NCI-H446 treated with DMSO at 0.1 percent for 48 hours (cell line): ENCODE data around the gene SIX3.

ENCODE experiments used
- DNase-seq: peaks from one replicate; lab custom pipeline; 2025; lab: John Stamatoyannopoulos, UW

Gene SIX3

GRCh38 chr2:44931198-44931780 lies 10.2 kb upstream of the SIX3 start:
- DNase-seq: no peak

DNA sequence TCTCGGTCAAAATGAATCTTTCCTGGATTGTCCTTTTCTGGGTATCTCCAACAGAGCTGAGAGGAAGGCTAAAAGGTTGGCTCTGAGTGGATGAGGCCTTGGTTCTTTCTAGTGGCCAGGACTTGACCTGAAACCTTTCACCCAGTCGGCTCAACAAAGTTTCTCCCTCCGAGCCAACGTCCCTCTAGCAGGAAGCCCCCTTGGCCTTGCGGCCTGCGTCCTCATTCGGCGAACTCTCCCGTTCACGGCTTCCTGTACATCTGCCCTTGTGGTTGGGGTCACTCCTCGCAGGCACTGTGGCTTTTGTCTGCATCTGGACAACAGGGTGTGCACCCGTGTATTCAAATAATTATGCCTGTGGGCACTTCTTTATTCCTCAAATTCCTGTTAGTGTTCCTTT lies 9.4 kb upstream of the SIX3 start:
- DNase-seq: no peak

DNA sequence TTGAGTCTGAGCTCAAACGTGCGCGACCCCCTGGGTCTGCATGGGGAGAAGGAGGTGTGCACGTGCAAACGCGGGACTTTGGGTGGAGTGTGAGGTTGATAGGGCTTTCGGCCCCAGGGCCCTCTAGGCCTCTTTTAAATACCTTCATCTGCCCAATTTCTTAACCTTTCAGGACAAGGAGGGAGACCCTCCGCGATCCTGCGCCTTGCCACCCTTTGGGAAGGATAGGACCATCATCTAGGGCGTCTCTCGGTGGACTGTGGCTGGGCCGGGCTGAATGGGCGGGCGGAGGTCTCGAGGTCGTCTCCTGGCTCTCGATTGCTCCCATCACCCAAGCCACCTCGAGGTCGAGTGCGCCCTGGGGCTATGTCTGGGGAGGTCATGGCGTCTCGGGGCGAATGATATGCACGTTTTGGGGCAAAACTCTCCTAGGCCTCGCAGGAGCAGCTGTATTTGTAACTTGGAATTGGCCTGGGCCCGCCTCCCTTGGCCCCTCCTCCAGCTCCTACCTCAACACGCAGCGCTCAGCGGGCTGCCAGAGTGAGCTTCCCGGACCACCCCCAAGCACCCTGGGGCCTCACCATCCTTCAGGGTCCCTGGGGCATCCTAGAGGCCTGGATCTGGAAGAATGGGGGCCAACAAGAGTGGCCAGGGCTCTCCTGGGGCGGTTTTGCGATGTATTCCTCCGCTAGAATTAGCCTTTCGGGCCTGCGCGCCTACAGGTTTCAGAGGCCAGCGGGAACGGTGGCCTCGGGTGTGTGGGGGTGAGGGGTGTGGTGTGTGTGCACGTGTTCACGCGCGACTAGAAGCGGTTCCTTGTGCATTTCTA lies 8.7 kb upstream of the SIX3 start:
- DNase-seq: no peak

DNA sequence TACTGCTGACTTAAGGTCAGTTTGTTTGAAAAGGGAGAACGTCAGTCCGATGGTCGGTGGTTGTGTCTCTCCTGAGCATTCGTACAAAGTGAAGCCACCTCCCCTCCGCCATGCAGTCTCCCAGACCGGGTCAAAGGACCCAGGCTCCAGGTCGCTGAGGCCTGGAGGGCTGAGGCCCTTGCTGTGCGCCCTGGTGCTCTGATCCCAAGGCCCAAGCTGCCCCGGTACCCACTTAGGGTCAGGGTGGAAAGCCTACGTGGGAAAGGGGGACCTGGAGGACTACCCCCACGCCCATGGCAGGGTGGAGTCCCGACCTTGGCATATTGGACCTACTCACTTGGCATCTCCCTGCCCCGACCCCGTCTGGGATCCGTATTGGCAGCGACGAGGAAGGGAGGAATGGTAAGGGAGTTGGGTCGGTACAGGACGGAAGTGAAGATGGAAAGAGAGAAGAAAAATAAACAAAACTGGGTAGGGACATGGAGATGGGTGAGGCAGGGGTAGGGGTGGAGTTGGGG lies 8.0 kb upstream of the SIX3 start:
- DNase-seq: no peak

GRCh38 chr2:44934038-44934982 lies 7.2 kb upstream of the SIX3 start:
- DNase-seq: no peak

- DNase-seq: no peak
Measured at GRCh38 chr2:44934983-44935728, 6.3 kb upstream of the SIX3 start.

GRCh38 chr2:44935729-44936098 lies 5.8 kb upstream of the SIX3 start:
- DNase-seq: no peak

- no peak for DNase-seq
Measured at GRCh38 chr2:44936275-44936674, 5.2 kb upstream of the SIX3 start.

DNA sequence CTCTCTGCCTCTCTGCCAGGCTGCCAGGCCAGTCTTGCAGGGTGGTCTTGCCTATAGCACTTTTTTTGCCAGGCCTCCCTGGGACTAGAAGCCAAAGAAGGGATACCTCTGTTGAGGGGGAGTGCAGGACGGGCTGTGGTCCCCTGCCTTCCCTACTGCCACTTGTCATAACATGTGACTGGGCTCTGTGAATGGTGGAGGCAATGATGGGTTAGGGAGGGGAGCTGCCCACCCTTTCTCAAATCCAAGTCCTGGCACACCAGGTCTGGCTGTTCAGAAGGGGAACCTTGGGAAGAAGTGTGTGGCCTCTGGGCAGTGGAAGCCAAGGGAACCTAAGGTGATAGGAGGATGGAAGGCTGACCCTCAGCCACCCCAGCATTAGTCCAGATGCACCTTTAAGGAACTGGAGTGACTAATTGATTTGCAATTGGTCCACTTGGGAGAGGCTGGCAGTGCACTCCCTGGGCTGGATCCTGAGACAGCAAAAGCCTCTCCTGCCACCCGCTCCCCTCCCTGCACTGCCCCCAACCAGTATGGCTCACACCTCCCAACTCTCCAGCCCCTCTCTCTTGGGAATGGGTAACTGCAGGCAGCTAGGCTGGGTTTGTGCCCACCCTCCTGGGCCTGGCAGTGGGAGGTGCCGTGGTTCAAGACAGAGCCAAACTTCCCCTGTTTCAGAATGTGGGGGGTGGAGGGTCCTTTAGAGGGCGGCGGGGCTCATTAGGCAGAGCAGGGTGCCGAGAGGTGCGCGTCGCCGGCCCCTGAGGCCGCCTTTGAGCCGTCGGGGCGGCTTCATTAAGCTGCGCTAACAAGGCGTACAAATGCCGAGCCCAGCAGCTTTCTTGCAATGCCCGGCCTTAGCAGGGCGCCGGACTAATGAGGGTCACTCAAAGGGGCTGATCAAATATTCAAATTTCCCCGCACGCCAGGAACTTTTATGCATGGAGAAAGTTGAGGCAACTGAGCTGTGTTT lies 4.5 kb upstream of the SIX3 start:
- DNase-seq: no peak

DNA sequence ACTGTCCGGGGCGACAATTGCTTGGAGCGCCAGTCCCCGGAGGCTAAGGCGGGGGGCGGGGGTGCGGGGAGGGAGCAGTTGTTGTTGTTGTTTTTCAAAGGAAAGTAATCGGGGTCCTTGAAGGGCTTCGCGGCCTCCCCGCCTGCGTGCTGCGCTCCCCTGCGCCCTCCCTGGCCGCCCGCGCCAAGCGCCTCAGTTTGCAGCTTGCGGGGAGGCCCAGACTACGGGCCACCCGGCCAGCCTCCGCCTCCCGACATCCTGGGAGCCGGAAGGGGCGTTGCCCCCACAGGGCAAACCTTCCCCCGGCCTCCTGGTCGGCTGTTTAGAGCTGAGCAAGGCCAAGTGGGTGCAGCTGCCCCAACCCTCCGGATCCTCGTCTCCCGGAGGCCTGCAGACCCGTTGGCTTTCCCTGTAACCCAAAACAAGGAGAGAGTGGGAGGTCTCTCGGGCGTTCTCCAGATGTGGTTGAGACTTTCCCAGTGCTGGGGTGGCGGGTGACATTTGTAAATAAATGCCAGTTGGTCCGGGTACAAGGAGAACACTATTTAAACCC lies 3.7 kb upstream of the SIX3 start:
- no peak for DNase-seq

- DNase-seq: no peak
Measured at GRCh38 chr2:44938287-44939105, 3.0 kb upstream of the SIX3 start.

- DNase-seq: no peak
Measured at GRCh38 chr2:44939106-44940048, 2.1 kb upstream of the SIX3 start.

DNA sequence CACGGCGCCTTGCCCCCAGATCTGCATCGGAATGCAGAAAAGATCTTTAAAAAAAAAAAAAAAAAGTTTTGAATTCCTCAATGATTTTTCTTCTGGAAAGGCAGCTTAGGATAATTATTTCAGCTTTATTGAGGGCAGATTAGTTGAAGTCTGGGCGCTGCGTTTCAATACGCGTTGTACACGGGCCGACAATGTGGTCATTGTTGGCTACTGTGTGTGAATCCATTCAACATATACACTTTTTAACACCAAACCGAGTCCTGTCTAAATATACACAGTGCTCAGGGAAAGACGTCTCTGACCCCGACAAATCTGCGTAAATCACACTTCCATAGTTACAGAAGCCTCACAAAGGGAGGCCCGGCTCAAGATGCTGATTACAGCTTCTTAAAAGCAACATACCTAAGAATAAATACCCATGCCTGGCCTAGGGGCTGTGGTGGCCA lies 1.4 kb upstream of the SIX3 start:
- no peak for DNase-seq

GRCh38 chr2:44940732-44941464 lies 604 bp upstream of the SIX3 start:
- DNase-seq: no peak

DNA sequence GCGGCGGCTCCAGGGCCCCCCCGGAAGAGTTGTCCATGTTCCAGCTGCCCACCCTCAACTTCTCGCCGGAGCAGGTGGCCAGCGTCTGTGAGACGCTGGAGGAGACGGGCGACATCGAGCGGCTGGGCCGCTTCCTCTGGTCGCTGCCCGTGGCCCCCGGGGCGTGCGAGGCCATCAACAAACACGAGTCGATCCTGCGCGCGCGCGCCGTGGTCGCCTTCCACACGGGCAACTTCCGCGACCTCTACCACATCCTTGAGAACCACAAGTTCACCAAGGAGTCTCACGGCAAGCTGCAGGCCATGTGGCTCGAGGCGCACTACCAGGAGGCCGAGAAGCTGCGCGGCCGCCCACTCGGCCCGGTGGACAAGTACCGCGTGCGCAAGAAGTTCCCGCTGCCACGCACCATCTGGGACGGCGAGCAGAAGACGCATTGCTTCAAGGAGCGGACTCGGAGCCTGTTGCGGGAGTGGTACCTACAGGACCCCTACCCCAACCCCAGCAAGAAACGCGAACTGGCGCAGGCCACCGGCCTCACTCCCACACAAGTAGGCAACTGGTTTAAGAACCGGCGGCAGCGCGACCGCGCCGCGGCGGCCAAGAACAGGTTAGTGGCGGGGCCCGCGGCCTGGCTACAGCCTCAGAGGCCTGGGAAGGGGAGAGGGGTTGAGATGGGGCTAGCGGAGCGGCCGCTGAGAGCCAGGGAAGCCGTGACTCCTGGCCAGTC lies 965 bp downstream of the SIX3 start:
- DNase-seq: no peak

DNA sequence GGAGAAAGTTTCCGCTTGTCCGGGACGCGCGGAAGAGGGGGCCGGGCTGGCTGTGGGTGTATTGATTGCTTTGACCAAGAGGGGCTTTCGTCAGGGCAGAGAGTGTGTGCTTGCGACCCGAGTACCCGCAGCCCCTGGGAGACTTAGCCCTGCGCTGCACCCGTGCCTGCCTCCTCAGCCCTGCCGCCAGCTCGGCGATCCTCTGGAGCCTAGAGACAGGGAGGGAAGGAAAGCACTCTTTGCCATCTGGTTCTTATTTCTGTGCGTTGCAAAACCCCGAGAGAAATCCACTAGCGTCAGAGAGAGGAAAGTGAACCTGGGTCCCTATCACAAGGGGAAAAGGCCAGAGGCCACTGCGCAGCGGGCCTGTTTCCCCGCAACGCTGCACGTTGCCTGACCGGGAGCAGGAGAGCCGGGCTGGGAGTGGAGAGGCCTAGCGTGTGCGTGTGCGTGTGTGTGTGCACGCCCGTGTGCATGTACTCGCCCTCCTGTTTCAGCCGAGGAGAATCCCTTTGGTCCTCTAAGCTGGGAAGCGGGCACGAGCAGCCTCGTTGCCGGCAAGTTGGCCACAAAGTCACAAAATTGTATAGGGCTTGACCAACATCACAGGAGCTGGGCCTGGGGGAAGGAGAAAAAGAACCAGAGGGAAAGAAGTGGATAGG lies 1.7 kb downstream of the SIX3 start:
- DNase-seq: no peak
